Astrocyte of the spinal cord (primary cell): ENCODE measurements around the gene ZCCHC24.

Experiments used
- DNase-seq: peaks from one replicate; pipeline ENCODE4 v3.0.0; 2011; ENCODE audit warnings: low read depth, low spot score
- H3K4me3 ChIP-seq: 2 replicates; pipeline ENCODE4 v1.5.1; 2011; ENCODE audit warnings: low read depth, mild to moderate bottlenecking, low read length, moderate library complexity
- CTCF ChIP-seq: IDR thresholded peaks from 2 replicates; pipeline ENCODE4 v1.5.1; 2012; ENCODE audit warnings: low read depth, mild to moderate bottlenecking, low read length, inconsistent platforms
- in situ Hi-C: cut with HindIII; loops from 2 replicates; pipeline ENCODE4 v1.10.0; 2017; ENCODE audit warnings: low sequenced_read_pairs

Gene ZCCHC24

GRCh38 chr10:79352035-79352877 is 93.2 kb downstream of the ZCCHC24 start:
- H3K4me3 ChIP-seq, result no peak overlapping the region
- no peak for TF ChIP-seq CTCF
- no peak for DNase-seq
- in situ Hi-C loops, result no loop called here

- no peak for TF ChIP-seq CTCF
- DNase-seq, result no peak
- H3K4me3 ChIP-seq, result no peak overlapping the region
- in situ Hi-C loops, result no loop called here
Measured at GRCh38 chr10:79351332-79351731, 94.1 kb downstream of the ZCCHC24 start.

- H3K4me3 ChIP-seq, result no peak overlapping the region
- TF ChIP-seq CTCF, result no peak
- no peak for DNase-seq
- in situ Hi-C loops, result no loop called here
Measured at GRCh38 chr10:79350407-79351154, 94.8 kb downstream of the ZCCHC24 start.

- DNase-seq, result no peak
- TF ChIP-seq CTCF, result no peak
- in situ Hi-C loops, result no loop called here
- no peak overlapping the region for H3K4me3 ChIP-seq
Measured at GRCh38 chr10:79349766-79350406, 95.5 kb downstream of the ZCCHC24 start.

- H3K4me3 ChIP-seq, result no peak overlapping the region
- in situ Hi-C loops, result no loop called here
- DNase-seq, result no peak
- TF ChIP-seq CTCF, result no peak
Measured at GRCh38 chr10:79349072-79349491, 96.3 kb downstream of the ZCCHC24 start.

- DNase-seq, result no peak
- no peak for TF ChIP-seq CTCF
- peak overlapping the region; percentile 76 for H3K4me3 ChIP-seq
- in situ Hi-C loops, result no loop called here
Measured at GRCh38 chr10:79348640-79348988, 96.8 kb downstream of the ZCCHC24 start.
